ENCODE data around the gene CHRNA4.

Gene CHRNA4

DNA sequence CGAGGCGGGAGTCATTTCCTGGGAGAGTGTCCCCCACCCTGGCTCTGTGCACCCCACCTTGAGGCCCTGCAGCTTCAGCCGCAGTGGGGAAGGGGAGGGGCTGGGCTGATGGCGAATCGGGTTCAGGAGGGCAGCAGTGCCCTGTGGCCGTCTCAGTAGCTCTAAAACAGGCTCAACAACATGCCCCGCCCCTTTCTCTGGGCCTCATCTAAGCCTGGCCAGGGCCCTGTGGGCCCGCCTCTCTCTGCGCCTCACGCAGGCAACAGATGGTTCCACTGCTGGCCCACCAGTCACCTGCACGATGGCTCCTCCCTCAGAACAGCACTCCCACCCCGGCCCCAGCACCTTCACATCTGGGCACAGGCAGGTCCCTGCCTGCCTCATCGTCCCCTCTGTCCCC is 30.2 kb downstream of the CHRNA4 start:
- Histone ChIP-seq H3K79me2 (ENCODE audit: low read length) (no peaks in the 10 kb centered on the region), H3K27me3 (ENCODE audit: low read depth, low read length) (no peaks in the 10 kb centered on the region)

DNA sequence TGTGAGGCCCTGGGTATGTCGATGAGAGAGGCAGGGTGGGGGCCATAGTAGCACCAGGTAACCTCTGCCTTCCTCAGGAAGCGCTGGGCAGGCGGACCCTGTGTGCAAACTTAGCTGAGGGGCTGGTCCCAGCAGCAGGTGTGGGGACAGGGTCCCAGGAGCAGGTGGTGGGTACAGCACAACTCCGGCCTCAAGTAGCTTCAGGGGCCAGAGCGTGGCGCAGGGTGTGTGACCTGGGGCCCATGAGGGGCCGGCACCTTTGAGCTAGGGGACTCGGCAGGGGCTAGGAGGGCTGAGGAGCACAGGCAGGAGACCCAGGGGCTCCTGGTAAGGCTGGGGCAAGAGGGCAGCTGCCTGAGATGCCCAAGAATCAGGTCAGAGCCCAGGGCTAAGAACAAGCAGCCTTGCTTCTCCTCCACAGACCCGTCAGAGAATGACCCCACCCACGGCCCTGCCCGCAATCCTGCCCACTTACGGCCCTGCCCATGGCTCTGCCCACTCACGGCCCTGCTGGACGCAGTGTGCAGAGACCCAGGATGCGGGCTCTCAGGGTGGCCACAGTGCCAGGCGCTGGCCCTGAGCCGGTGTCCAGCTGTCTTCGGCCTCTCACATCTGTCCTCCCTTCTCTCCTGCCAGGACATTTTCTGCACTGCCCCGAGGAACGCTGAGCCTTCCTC is 30.9 kb downstream of the CHRNA4 start:
- Histone ChIP-seq H3K4me3 (ENCODE audit: low read length) (no peak overlapping the region), H3K27ac (ENCODE audit: low read length) (no peak overlapping the region), H3K79me2 (ENCODE audit: low read length) (no peaks in the 10 kb centered on the region), H3K9ac (ENCODE audit: low read length) (no peak overlapping the region), H3K9me3 (ENCODE audit: insufficient read depth, low read length) (no peaks in the 10 kb centered on the region), H4K20me1 (ENCODE audit: insufficient read depth, low read length) (no peaks in the 10 kb centered on the region), H3K36me3 (replicated peaks; ENCODE audit: low read depth, low read length) (no peaks in the 10 kb centered on the region), H2AFZ (ENCODE audit: low read depth, low read length) (no peak overlapping the region), H3K27me3 (ENCODE audit: low read depth, low read length) (no peaks in the 10 kb centered on the region), H3K4me1 (ENCODE audit: low read length) (no peaks in the 10 kb centered on the region), H3K4me2 (ENCODE audit: low read length) (no peak overlapping the region)
- no peak for TF ChIP-seq EZH2phosphoT487 (IDR thresholded peaks at IDR 0.05; ENCODE audit: low read depth)
- TF ChIP-seq, protein P1, sequence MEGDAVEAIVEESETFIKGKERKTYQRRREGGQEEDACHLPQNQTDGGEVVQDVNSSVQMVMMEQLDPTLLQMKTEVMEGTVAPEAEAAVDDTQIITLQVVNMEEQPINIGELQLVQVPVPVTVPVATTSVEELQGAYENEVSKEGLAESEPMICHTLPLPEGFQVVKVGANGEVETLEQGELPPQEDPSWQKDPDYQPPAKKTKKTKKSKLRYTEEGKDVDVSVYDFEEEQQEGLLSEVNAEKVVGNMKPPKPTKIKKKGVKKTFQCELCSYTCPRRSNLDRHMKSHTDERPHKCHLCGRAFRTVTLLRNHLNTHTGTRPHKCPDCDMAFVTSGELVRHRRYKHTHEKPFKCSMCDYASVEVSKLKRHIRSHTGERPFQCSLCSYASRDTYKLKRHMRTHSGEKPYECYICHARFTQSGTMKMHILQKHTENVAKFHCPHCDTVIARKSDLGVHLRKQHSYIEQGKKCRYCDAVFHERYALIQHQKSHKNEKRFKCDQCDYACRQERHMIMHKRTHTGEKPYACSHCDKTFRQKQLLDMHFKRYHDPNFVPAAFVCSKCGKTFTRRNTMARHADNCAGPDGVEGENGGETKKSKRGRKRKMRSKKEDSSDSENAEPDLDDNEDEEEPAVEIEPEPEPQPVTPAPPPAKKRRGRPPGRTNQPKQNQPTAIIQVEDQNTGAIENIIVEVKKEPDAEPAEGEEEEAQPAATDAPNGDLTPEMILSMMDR (IDR thresholded peaks at IDR 0.05; ENCODE audit: low read depth, low read length) = no peak

More for the DNA sequence above, 30.2 kb downstream of the CHRNA4 start:
- H3K4me2 ChIP-seq (ENCODE audit: low read length) = no peak overlapping the region
- no peaks in the 10 kb centered on the region for H3K36me3 ChIP-seq (replicated peaks; ENCODE audit: low read depth, low read length)
- no peak overlapping the region for H2AFZ ChIP-seq (ENCODE audit: low read depth, low read length)
- no peak for TF ChIP-seq EZH2phosphoT487 (IDR thresholded peaks at IDR 0.05; ENCODE audit: low read depth)
- TF ChIP-seq, protein P1 (IDR thresholded peaks at IDR 0.05; ENCODE audit: low read depth, low read length) = no peak
- no peak overlapping the region for H3K27ac ChIP-seq (ENCODE audit: low read length)
- no peaks in the 10 kb centered on the region for H3K9me3 ChIP-seq (ENCODE audit: insufficient read depth, low read length)
- no peaks in the 10 kb centered on the region for H3K4me1 ChIP-seq (ENCODE audit: low read length)
- no peaks in the 10 kb centered on the region for H4K20me1 ChIP-seq (ENCODE audit: insufficient read depth, low read length)
- H3K4me3 ChIP-seq (ENCODE audit: low read length) = no peak overlapping the region
- no peak overlapping the region for H3K9ac ChIP-seq (ENCODE audit: low read length)

DNA sequence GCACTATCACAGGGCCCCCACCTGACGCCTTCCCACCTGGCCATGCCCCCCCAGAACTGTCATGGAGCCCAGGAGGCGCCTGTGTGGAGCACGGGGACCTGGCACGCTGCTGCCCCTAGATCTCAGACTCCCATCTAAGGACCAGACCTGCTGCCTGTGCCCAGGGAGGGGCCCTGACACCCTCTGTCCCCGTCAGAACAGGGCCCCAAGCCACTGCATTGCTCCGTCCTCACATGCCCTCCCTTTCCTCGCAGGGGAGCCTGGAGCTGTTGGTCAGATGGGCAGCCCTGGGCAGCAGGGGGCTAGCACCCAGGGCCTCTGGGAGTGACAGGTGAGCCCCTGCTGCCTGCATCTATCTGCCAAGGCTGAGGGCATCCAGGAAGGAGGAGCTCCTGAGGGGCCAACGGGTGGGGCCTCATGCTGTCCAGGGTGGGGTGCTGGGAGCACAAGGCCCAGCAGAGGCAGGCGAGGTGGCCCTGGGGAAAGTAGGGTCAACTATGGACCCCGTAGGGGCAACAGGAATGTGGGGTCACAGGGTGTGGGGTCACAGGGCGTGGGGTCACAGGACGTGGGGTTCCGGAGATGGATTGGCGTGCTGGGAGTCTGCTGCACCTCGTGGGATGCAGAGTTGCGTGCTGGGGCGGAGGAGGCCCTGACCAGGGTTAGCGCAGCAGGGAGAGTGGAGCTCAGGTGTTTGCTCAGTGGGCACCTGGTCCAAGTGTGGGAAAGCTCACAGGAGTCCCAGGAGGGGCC is 31.6 kb downstream of the CHRNA4 start:
- no peak overlapping the region for H3K27ac ChIP-seq (ENCODE audit: low read length)
- no peak overlapping the region for H3K4me3 ChIP-seq (ENCODE audit: low read length)
- no peak for TF ChIP-seq EZH2phosphoT487 (IDR thresholded peaks at IDR 0.05; ENCODE audit: low read depth)
- TF ChIP-seq, protein P1 (IDR thresholded peaks at IDR 0.05; ENCODE audit: low read depth, low read length) = no peak
- H3K4me1 ChIP-seq (ENCODE audit: low read length) = no peaks in the 10 kb centered on the region
- H3K27me3 ChIP-seq (ENCODE audit: low read depth, low read length) = peaks cover 1% of the 10 kb centered on the region; the same call in 1 of the 2 replicates
- no peak overlapping the region for H3K9ac ChIP-seq (ENCODE audit: low read length)
- no peak overlapping the region for H3K4me2 ChIP-seq (ENCODE audit: low read length)
- no peaks in the 10 kb centered on the region for H4K20me1 ChIP-seq (ENCODE audit: insufficient read depth, low read length)
- H2AFZ ChIP-seq (ENCODE audit: low read depth, low read length) = no peak overlapping the region
- no peaks in the 10 kb centered on the region for H3K36me3 ChIP-seq (replicated peaks; ENCODE audit: low read depth, low read length)
- no peaks in the 10 kb centered on the region for H3K9me3 ChIP-seq (ENCODE audit: insufficient read depth, low read length)
- H3K79me2 ChIP-seq (ENCODE audit: low read length) = no peaks in the 10 kb centered on the region

DNA sequence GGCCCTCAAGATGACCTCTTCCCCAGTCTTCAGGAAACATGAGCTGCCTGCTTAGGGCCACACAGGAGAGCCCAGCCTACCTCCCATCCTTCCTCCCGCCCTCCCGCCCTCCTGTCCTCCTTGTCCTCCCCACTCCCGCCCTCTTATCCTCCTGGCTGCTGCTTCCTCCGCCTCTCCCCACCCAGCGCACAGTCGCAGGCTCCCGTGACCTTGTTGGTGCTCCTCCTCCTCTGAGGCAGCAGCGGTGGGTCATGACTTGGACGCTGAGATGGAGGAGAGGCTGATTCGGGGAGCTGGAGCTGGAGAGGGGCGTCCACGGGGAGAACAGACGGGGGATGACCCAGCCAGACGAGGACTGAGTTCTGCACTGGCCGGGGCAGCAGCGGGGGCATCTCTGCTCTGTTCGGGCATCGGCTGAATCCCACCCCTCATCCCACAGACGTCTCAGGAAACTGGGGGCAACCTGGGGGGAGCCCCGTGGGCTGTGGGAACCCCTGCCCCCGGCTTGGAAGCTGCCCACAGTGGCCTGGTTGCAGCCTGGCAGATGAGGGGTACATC is 32.4 kb downstream of the CHRNA4 start:
- no peak overlapping the region for H3K4me3 ChIP-seq (ENCODE audit: low read length)
- H3K4me1 ChIP-seq (ENCODE audit: low read length) = no peaks in the 10 kb centered on the region
- no peaks in the 10 kb centered on the region for H4K20me1 ChIP-seq (ENCODE audit: insufficient read depth, low read length)
- TF ChIP-seq EZH2phosphoT487 (IDR thresholded peaks at IDR 0.05; ENCODE audit: low read depth) = no peak
- TF ChIP-seq, protein P1 (IDR thresholded peaks at IDR 0.05; ENCODE audit: low read depth, low read length) = no peak
- H3K9me3 ChIP-seq (ENCODE audit: insufficient read depth, low read length) = no peaks in the 10 kb centered on the region
- H3K4me2 ChIP-seq (ENCODE audit: low read length) = no peak overlapping the region
- no peak overlapping the region for H2AFZ ChIP-seq (ENCODE audit: low read depth, low read length)
- no peaks in the 10 kb centered on the region for H3K79me2 ChIP-seq (ENCODE audit: low read length)
- no peaks in the 10 kb centered on the region for H3K36me3 ChIP-seq (replicated peaks; ENCODE audit: low read depth, low read length)
- no peak overlapping the region for H3K9ac ChIP-seq (ENCODE audit: low read length)
- peaks cover 8% of the 10 kb centered on the region; the same call in 1 of the 2 replicates for H3K27me3 ChIP-seq (ENCODE audit: low read depth, low read length)
- no peak overlapping the region for H3K27ac ChIP-seq (ENCODE audit: low read length)

Data from OCI-LY3 (cell line).